Endothelial cell of umbilical vein (primary cell): ENCODE measurements around the gene CD151. TPM values are rescaled to one million over a fixed set of nuclear protein-coding genes. Genes with fewer than 3 reads are reported as not detected.

Source experiments
- BruUV-seq: library from RNA; stranded (reverse); fragments of 400-500 nt; replicated peaks from 2 replicates; lab custom pipeline; 2021; lab: Mats Ljungman, UMichigan
- CTCF ChIA-PET: fragments of 300-600, 350-600 bp; sonication (Branson Sonifier 250); formaldehyde crosslinking; loops from one replicate; lab custom pipeline; 2021; ENCODE audit warnings: antibody characterized with exemption, inconsistent platforms; lab: Charles Lee
- POLR2A ChIA-PET: fragments of 300-600, 350-600 bp; sonication (Branson Sonifier 250); formaldehyde crosslinking; loops from one replicate; lab custom pipeline; 2021; ENCODE audit warnings: antibody characterized with exemption, inconsistent platforms; lab: Charles Lee
- DNase-seq: peaks from one replicate; pipeline ENCODE4 v3.0.0-alpha.2; 2011; ENCODE audit warnings: low read depth, low spot score
- FAIRE-seq: peaks from 2 replicates; lab custom pipeline; 2011; peaks lifted over from hg19 to GRCh38; lab: Jason Lieb, UNC
- H2AFZ ChIP-seq: 2 replicates; pipeline ENCODE4 v1.6.0; 2012; ENCODE audit warnings: low read depth, low read length, control low read depth, inconsistent platforms
- H3K27ac ChIP-seq: 2 replicates; pipeline ENCODE4 v1.5.1; 2011; ENCODE audit warnings: low read depth, mild to moderate bottlenecking, control low read depth, low read length, moderate library complexity; ENCODE audit not compliant: insufficient read depth
- H3K27me3 ChIP-seq, 2 experiments: 2 replicates each; pipeline versions ENCODE4 v1.6.0 to v1.6.1; 2011; ENCODE audit warnings: low read length in 2 of 2, mixed read lengths in 1 of 2; ENCODE audit not compliant: control insufficient read depth in 2 of 2, insufficient read depth in 2 of 2
- H3K36me3 ChIP-seq, 2 experiments: 2 replicates in 1 of 2; 3 replicates in 1 of 2; pipeline ENCODE4 v1.5.1; 2011; ENCODE audit warnings: low read length in 2 of 2, mild to moderate bottlenecking in 1 of 2, moderate library complexity in 1 of 2; ENCODE audit not compliant: control insufficient read depth in 2 of 2, insufficient read depth in 2 of 2; ENCODE audit errors: extremely low read depth in 1 of 2
- H3K4me1 ChIP-seq: 3 replicates; pipeline ENCODE4 v1.5.1; 2011; ENCODE audit warnings: mild to moderate bottlenecking, low read length; ENCODE audit not compliant: control insufficient read depth, insufficient read depth; ENCODE audit errors: extremely low read depth
- H3K4me2 ChIP-seq: 2 replicates; pipeline ENCODE4 v1.6.1; 2011; ENCODE audit warnings: low read length, control low read depth, mixed read lengths; ENCODE audit not compliant: insufficient read depth
- H3K4me3 ChIP-seq, 3 experiments: fragments of 200-600 bp in 1 of 3; sonication (generic), shearing (Covaris generic) in 1 of 3; replicated peaks in 1 of 3; 2 replicates each; pipeline ENCODE4 v1.5.1; 2011 to 2016; ENCODE audit warnings: control low read depth in 3 of 3, low read length in 3 of 3, mild to moderate bottlenecking in 2 of 3, inconsistent platforms in 1 of 3, low read depth in 1 of 3, moderate library complexity in 1 of 3; ENCODE audit not compliant: insufficient read depth in 1 of 3
- H3K79me2 ChIP-seq: 2 replicates; pipeline ENCODE4 v1.6.0; 2012; ENCODE audit warnings: low read length, inconsistent platforms; ENCODE audit not compliant: control insufficient read depth, insufficient read depth
- H3K9ac ChIP-seq: replicated peaks from 2 replicates; pipeline ENCODE3; 2011; ENCODE audit warnings: low read length, control low read depth; ENCODE audit not compliant: insufficient read depth; ENCODE audit errors: extremely low read depth
- H3K9me1 ChIP-seq: replicated peaks from 3 replicates; pipeline ENCODE4 v1.6.0; 2011; ENCODE audit warnings: mild to moderate bottlenecking, low read length; ENCODE audit not compliant: control insufficient read depth, insufficient read depth; ENCODE audit errors: extremely low read depth
- H3K9me3 ChIP-seq: replicated peaks from 2 replicates; pipeline ENCODE4 v1.5.1; 2012; ENCODE audit warnings: low read length, inconsistent platforms; ENCODE audit not compliant: control insufficient read depth, insufficient read depth
- H4K20me1 ChIP-seq: replicated peaks from 2 replicates; pipeline ENCODE3; 2011; ENCODE audit warnings: mild to moderate bottlenecking, low read length; ENCODE audit not compliant: control insufficient read depth, insufficient read depth; ENCODE audit errors: extremely low read depth
- CTCF ChIP-seq, 2 donors: IDR thresholded peaks; 1 replicate in 1 of 2; 2 replicates in 1 of 2; pipeline ENCODE4 v1.5.1; 2011; ENCODE audit warnings: low read length in 2 of 2, mild to moderate bottlenecking in 2 of 2, moderate library complexity in 2 of 2, control low read depth in 1 of 2, inconsistent platforms in 1 of 2, low read depth in 1 of 2; ENCODE audit not compliant: insufficient read depth in 1 of 2; ENCODE audit errors: extremely low read depth in 1 of 2
- EZH2 ChIP-seq: IDR thresholded peaks from 2 replicates; pipeline ENCODE4 v1.6.1; 2012; ENCODE audit warnings: borderline replicate concordance, low read depth, mild to moderate bottlenecking, moderate library complexity, low read length, inconsistent platforms; ENCODE audit not compliant: severe bottlenecking
- FOS ChIP-seq: IDR thresholded peaks from 2 replicates; pipeline ENCODE4 v1.6.1; 2011; ENCODE audit warnings: mild to moderate bottlenecking, low read length, moderate library complexity, borderline replicate concordance; ENCODE audit not compliant: insufficient read depth
- GATA2 ChIP-seq: IDR thresholded peaks from 2 replicates; pipeline ENCODE4 v1.7.0; 2011; ENCODE audit warnings: low read depth, mild to moderate bottlenecking, moderate library complexity, mixed read lengths, low read length; ENCODE audit not compliant: insufficient read length, insufficient read depth
- JUN ChIP-seq: IDR thresholded peaks from 2 replicates; pipeline ENCODE4 v1.6.1; 2011; ENCODE audit warnings: borderline replicate concordance, low read depth; ENCODE audit not compliant: insufficient read length, insufficient read depth
- MYC ChIP-seq: IDR thresholded peaks from one replicate; pipeline ENCODE4 v1.6.1; 2011; ENCODE audit warnings: mild to moderate bottlenecking, low read depth, low read length
- POLR2A ChIP-seq: IDR thresholded peaks from 2 replicates; pipeline ENCODE4 v1.6.1; 2012; ENCODE audit warnings: low read depth, mild to moderate bottlenecking, control low read depth, low read length
- POLR2AphosphoS5 ChIP-seq: IDR thresholded peaks from 2 replicates; pipeline ENCODE4 v1.6.1; 2012; ENCODE audit warnings: low read depth, mild to moderate bottlenecking, control low read depth, low read length, moderate library complexity; ENCODE audit not compliant: insufficient read depth
- dilution Hi-C: fragments of 300-500 bp; cut with MboI; formaldehyde crosslinking; loops from one replicate; pipeline ENCODE4 v1.15.0; 2019; ENCODE audit warnings: low sequenced_read_pairs; ENCODE audit not compliant: extremely low pct_ligation_motif_present
- intact Hi-C: fragments of 100-400 bp; cut with micrococcal nuclease; formaldehyde crosslinking; loops from one replicate; pipeline ENCODE4 v1.10.0; 2022
- polyA plus RNA-seq, 4 experiments: library from polyadenylated mRNA; depleted of rRNA in 3 of 4; stranded (reverse) in 3 of 4; unstranded in 1 of 4; fragments of >200 nt; gene quantifications; 2 replicates each; pipeline versions ENCODE4 v1.2.1 to v1.2.3, GENCODE V29; 2011 to 2012; ENCODE audit warnings: missing spikeins in 1 of 4
- total RNA-seq: library from RNA; stranded (reverse); gene quantifications from 2 replicates; pipeline ENCODE4 v1.2.3, GENCODE V29; 2021
- TF ChIP-seq, protein P1 (sequence below): IDR thresholded peaks from 2 replicates; pipeline ENCODE4 v1.6.1; 2011; ENCODE audit not compliant: insufficient read depth, insufficient read length

The CD151 gene
- total and polyA plus RNA-seq, 2 donors (not counting 3 experiments of a cell fraction or from before 2014, with no cell fraction given) = 515 to 1,090 TPM

GRCh38 chr11:794766-795633, 37.8 kb upstream of the CD151 start:
- peaks cover 0 to 5% of the 10 kb centered on the region in 2 experiments for H3K36me3 ChIP-seq
- DNase-seq (no peak), FAIRE-seq (no peak)
- dilution Hi-C loops (no loop called here), intact Hi-C loops (no loop called here)
- ChIA-PET POLR2A (no interaction called here), CTCF (interaction anchor here (2.0 kb wide), 1 partner anchor 11 kb away, joined by 9 read pairs; no protein-coding TSS in a partner anchor)
- no peaks in the 10 kb centered on the region for H3K9me3 ChIP-seq
- no peak for TF ChIP-seq GATA2
- no peak for TF ChIP-seq FOS
- TF ChIP-seq MYC = no peak
- TF ChIP-seq, protein P1, sequence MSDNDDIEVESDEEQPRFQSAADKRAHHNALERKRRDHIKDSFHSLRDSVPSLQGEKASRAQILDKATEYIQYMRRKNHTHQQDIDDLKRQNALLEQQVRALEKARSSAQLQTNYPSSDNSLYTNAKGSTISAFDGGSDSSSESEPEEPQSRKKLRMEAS = no peak
- TF ChIP-seq POLR2A = no peak
- no peak for TF ChIP-seq JUN
- TF ChIP-seq POLR2AphosphoS5 = no peak
- no peak for TF ChIP-seq EZH2
- no peak for TF ChIP-seq CTCF (IDR thresholded peaks at IDR 0.05; ENCODE audit: extremely low read depth in 1 of 2, insufficient read depth in 1 of 2, low read depth in 1 of 2, low read length in 2 of 2)
- H3K9ac ChIP-seq = no peak overlapping the region
- H2AFZ ChIP-seq = no peak overlapping the region
- no TSS peak for BruUV-seq
- H3K4me1 ChIP-seq = peaks cover 14% of the 10 kb centered on the region
- H4K20me1 ChIP-seq = no peaks in the 10 kb centered on the region
- H3K9me1 ChIP-seq = no peaks in the 10 kb centered on the region
- peaks cover 11% of the 10 kb centered on the region for H3K79me2 ChIP-seq
- no peak overlapping the region for H3K27ac ChIP-seq
- H3K4me3 ChIP-seq = no peak overlapping the region
- no peaks in the 10 kb centered on the region for H3K27me3 ChIP-seq
- H3K4me2 ChIP-seq = no peak overlapping the region
